NCI-H1694 (cell line): ENCODE results near the gene TMTC2.
"Not testable (repeated sequence)": the region's sequence is repeated elsewhere in the genome, so short reads cannot be mapped to it uniquely, and the experiment has no call there.

Experiments
- DNase-seq: peaks from one replicate; lab custom pipeline; 2025; lab: John Stamatoyannopoulos, UW

The TMTC2 gene

DNA sequence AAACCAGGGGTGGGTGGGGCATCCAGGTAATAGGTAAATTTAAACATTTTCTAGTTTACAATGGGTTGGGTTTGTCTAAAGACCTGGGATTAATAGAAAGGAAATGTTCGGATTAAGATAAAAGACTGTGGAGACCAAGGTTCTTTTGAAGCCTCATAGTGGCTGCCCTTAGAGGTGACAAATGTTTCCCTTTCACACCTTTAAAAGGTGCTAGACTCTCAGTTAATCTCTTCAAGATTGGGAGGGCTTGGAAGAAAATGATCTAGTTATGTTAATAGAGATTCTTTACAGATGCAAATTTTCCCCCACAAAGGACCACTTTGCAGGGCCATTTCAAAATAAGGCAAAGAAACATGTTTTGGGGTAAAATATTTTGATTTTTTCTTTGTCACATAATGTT is 39.0 kb downstream of the TMTC2 start:
- DNase-seq = no peak

DNA sequence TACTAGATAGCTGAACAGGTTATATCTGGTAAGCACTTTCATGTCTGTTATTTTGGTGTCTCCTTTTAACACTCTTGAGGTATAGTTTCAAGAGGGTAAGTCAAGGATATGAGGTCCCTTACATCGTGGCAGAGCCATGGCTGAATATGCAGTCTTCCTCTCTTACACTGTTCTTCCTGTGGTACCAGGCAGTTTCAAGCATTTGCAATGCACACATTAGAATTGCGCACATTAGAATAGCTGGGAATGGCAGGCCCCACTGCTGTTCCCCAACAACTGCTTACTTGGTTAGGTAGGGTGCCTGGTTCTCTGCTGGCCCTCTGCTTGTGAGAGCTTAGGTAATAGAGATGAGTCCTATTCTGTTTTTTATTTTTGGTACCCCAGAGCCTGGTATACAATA is 41.2 kb downstream of the TMTC2 start:
- no peak for DNase-seq

DNA sequence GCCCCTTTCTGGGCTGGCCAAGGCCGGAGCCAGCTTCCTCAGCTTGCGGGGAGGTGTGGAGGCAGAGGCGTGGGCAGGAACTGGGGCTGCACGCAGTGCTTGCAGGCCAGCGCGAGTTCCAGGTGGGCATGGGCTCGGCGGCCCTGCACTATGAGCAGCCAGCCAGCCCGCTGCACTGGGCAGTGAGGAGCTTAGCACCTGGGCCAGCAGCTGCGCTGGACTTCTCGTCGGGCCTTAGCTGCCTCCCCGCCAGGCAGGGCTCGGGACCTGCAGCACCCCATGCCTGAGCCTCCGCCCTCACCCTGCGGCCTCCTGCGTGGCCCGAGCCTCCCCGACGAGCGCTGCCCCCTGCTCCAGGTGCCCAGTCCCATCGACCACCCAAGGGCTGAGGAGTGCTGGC is 42.0 kb downstream of the TMTC2 start:
- DNase-seq = no peak

DNA sequence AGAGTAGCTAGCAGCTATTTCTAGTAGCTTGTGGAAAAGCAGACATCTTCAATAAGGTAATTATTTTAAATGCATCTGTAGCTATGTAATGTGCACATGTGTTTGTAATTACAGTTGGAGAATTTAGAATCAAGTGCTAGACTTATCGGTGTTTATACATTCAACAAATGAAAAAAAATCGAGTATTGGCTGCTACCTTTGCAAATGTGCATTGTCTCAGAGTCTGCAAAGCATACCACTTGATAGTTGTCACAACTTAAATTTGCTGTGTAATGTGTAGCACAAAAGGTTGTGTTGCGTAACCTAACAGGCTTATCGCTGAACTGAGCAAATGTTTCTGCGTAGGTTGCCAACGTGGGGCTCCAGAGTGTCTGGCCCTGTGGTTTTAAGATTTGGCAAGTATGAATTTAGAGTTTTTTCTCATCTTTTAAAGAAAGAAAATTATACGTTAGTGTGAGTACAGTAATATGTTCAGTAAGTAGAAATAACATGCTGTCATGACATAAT is 44.3 kb downstream of the TMTC2 start:
- DNase-seq = no peak

DNA sequence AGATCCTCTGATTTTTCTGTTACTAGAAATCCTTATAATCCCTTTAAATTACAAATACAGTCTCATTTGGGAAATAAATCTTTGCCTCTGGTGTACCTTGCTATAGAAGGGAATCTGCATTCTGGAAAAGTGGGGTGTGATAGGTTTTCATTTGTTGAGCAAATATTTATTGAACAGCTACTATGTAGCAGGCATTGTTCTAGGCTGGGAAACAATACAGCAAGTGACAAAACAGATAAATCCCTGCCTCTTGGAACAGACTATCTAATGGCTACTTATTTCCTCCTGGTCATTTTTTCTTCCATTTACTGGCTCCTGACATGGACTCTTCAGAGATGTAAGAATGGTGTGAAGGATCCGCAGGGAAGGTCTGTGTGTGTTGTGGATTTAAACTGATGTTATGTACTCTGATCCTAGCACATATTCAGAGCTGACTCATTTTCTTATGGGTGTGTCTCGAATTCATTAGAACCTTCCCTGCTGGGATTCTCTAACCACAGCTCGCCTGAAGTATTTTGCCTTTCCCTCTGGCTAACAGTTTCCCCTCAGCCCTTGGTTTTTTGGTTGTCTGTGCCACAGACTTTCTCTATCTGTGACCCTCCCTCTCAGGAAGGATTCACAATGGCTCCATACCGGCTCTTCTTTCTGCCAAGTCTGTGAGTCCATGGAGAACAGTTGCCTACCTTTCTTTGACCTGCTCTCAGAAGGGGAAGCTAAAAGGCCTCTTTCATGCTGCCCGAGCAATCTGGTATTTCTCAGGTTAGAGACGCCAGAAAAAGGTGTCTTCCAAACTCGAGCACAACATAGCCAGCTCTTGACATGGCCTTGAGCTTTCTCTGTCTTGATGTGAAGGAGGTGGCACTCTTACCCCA is 53.7 kb downstream of the TMTC2 start:
- DNase-seq = no peak

DNA sequence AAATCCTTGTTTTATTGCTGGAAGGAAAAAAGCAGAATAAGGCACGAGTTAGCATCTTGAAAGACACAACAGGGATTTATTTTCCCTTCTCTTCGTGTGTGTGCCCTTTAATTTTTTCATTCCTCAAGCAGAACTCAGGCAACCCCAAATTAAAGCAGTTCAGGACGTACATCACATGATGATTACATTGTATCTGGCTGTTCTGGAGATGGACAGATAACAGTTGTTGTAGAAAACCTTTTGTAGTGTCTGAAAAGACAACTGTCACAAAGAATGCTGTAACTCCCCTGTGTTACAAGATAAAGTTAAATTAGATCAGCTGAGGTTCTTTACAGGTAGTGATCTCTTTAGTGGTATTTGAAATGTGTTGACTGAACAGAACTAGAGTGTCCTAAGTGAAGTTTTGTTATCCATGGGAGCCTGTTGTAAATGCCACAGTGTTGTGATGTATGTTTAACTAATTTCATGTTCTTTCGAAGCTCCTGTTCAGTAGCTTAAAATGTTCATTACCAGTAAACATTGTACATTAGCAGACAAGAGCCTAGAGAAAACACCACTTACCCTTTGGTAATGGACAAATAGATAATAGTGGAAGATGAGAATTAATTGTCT is 58.5 kb downstream of the TMTC2 start:
- DNase-seq = no peak

DNA sequence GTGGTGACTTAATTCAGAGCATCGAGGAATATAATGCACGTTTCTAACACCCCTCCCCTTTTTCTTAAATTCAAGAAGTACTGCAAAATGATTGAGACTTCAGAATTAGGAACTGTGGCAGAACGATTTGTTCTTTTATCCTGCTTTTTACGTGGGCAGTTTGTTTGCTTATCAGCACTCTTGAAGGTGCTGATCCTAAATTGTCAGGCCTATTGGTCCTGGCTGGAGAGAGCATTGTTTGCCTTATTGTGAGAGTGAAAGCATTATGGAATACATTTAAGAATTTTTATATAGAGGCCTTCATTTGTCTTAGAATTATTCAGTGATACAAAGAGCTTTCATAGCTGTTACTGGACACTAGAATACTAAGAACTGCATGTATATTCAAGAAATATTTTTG is 59.1 kb downstream of the TMTC2 start:
- DNase-seq = no peak

DNA sequence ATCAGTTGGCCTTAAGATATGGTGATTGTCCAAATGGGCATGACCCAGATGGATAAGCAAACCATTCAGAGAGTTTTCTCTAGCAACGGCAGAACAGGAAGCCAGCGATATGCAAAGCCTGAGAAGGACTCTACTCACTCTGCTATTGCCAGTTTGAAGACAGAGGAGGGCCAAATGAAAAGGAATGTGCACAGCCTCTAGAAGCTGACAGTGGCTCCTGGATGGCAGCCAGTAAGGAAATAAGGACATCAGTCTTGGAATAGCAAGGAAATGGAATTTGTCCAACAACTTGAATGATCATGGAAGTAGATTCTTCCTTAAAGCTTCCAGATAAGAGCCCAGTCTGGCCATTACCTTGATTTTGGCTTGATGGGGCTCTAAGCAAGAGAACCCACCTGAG is 60.0 kb downstream of the TMTC2 start:
- no peak for DNase-seq

DNA sequence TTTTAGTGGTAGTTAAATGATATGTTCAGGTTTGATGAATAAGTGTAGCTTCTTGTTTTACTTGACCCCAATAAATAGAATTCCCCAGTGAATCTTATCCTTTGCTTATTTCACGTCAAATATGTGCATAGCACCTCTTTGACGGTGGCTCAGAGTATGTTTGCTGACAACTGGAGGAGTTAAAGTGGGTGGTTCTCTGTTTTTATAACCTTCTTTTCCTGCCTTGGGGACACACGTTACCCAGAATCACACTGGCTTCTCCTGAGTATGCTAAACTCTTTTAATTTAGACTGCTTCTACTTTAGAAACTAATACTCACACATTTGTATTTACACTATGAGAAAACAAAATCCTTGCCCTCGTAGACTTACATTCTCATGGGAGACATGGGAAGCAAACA is 62.3 kb downstream of the TMTC2 start:
- DNase-seq = no peak

DNA sequence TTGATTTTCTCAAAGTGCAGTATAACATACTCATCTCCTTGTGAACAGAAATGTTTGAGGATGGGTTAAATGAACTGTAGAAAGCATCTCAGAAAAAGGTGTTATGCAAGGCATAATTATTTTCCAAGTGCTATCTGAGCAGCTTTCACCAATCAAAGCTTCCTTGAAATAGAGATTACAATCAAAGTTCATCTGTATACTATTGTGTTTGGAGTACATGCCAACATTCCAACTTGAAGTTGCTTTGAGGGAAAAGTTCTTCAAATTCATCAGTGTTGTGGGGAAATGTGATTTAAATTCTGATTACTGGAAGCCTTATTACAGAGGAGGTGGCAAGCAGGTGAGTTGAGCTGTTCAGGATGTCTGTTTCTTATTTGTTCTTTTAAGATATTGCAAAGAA is 68.2 kb downstream of the TMTC2 start:
- no peak for DNase-seq

DNA sequence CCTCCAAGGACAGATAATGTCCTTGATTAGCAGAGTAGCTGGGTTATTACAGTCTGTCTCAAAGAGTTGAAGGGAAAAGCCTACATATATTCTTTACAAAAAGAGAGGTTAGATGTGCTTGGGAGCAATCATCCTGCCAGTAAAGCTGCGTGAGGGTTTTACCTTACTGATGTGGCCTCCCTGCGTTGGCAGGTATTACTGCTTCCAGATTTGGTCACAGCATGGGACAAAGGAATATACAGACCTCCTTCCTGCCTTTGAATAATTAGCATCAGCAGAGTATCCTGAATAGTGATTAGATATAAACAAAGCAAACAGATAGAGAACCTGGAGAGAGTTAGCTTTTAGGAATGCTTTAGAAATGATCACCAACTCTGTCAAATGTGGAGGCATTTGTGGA is 69.6 kb downstream of the TMTC2 start:
- no peak for DNase-seq

DNA sequence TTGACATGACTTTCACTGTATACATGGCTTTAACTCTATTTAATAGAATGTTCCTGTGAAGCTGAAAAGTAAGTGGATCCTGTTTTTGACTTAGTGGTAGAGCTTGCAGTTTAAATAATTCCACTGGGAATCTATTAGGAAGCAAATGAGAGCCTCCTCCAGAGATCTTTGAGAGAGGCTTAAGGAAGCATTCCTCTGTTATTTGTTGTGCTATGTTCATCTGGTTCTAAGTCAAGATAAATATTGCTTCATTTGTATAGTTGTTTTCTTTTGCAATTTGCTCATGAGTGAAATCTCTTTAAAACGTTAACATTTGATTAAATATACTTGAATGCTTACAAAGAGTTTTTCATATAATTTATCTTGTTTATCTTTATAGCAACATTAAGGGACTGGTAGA is 70.4 kb downstream of the TMTC2 start:
- no peak for DNase-seq

DNA sequence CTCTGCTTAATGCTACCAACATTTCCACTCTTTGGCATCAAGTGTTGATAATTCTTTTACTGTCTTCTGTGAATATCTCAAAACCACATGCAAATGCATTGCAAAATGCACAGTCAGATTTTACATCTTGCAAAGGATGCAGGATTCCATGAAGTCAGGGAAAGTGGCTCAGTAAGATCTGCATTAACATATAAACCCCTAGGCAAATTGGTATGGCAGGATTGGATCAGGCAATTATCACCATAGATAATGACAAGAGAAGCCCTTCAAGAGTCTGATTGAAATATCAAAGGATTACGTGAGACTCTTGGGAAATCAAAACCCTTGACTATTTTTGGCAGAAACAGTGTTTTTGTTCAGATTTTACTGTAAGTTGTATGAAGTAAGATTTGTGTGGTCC is 71.0 kb downstream of the TMTC2 start:
- no peak for DNase-seq

DNA sequence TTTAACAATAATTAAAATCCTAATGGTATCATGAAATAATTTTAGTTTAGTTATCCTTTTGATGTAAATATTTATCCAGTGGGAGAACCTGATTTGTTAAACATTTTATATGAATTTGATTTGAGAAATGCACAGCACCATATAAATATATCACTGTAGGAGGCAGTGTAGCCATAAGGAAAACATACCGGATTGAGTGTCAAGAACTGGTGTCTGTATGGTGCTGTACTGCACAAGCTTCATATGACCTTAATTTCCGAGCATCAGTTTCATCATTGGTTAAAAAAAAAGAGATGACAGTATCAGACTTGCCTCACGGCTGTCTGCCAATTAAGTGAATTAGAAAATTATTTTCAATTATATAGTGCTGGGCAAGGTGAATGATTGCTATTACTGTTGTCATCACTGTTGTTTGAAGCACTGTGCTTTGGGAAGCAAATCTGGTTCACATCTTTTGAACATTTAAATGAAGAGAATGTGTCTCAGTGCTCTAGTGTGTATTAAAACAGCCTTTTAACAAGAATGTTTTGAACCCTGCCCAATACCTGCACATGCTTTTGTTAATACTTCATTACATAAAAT is 72.1 kb downstream of the TMTC2 start:
- DNase-seq = peak; percentile 62

DNA sequence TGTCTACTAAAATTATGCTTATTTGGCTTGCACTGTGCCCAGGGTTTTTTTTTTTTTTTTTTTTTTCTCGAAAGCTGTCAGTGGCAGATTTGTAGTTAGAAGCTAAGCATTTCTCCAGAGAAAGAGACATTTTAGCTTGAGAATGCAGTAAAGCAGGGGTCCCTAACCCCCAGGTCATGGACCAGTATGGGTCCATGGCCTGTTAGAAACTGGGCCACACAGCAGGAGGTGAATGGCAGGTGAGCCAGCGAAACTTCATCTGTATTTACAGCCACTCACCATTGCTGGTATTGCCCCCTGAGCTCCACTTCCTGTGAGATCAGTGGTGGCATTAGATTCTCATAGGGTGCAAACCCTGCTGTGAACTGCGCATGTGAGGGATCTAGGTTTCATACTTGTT is 73.7 kb downstream of the TMTC2 start:
- DNase-seq = no peak

DNA sequence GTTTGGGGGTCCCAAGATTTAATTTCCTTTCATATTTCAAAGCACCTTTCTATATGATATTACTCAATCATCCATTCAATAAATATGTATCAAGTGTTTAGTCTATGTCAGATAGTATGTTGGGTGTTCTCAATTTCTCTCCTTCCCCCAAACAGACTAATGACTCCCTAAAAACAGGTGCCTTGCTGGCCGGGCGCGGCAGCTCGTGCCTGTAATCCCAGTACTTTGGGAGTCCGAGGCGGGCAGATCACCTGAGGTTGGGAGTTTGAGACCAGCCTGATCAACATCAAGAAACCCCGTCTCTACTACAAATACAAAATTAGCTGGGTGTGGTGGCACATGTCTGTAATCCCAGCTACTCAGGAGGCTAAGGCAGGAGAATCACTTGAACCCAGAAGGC is 78.5 kb downstream of the TMTC2 start:
- DNase-seq = not testable (repeated sequence)

DNA sequence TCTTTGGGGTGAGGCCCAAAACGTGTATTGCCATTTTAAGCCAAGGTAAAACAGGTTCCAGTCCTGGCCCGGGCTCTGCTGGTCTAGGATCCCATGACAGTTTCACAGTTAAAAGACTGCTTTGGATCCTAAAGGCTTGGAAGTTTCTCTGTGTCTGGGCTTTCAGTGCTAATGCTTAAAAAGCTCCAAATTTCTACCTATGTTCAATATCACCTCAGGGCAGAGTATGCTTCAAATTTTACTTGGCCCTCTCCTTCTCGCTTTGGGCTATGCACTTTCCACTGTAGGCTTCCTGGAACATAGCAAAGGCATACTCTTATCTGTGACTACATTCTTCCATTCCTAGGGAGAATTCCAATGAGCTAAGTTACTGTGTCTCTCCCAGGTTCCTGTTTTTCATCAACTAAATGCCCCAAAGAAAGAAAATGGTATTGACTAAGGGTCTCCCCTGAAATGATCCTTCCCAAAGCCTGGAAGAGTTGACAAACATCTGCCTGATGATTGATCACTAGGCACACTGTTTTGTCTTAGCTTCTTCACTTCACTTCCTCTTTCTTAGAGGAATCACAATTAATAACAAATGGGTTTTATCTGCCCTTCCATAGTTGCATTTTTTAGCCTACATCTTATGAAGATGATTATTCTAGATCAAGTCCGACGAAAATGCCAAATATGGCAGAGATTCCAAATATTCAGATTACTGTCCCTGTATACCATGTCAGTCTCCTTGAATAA is 79.4 kb downstream of the TMTC2 start:
- DNase-seq = no peak

DNA sequence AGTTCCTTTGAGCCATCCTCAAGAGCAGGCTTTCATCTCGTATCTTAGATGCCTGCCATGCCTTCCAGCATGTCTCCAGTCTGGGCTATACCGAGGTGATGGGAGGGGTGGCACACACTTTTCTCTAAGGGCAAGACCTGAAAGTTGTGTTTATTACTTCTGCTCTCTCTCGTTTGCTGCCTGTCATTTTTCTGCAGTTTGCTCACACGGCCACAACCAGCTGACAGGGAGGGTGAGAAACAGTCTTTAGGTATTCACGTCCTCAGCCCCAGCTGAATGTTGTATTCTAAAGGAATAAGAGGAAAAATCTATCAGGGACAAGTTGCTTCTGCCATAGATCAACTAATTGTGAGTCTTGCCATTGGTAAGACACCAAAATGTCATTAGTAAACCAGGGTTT is 88.0 kb downstream of the TMTC2 start:
- no peak for DNase-seq

DNA sequence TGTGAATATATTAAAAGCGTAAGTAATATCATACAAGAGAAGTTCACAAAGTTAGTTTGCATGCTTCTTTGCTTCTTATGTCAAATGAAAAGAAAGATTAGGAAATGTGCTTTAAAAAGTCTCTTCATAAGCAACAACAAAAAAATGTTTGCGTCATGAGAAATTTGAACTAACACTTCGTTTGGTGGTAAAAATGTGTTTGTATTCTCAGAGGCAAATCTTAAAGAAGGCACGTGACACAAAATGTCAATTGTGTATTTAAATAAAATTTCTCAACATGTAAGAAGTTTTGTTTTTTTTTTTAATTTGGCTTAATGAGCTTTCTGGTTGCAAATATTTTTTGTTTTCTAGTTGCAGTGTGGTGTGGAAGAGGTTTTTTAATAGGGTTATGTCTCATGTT is 93.8 kb downstream of the TMTC2 start:
- no peak for DNase-seq

DNA sequence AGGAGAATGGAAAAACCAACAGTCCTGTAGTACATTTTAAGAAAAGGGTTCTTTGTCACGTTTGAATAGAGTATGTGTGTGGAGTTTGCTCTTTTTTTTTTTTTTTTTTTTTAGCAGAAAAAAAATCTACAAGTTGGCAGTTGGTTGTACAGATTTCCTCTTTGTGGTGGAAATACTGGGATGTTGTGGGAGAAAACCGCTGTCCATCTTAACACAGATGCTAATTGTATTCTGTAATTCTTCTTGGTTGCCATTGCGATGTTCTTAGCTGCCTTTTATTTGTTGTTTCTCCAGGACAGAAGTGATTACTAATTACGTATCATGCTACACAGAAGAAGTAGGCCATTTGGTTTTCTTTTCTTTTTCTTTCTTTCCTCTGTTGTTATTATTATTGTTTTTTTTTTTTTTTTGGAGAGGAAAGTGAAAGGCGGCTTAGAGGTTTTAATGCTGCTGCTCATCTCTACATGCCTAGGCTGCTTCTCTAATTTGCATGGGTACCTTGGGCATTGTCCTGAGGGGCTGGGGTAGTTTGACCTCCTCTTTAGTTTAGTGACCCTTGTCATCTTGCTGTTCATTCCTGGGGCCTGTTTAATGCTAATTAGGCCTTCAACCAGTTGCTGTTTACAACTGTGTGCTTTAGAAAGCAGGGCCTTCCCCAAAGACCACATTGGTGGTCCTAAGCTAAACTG is 94.7 kb downstream of the TMTC2 start:
- no peak for DNase-seq

DNA sequence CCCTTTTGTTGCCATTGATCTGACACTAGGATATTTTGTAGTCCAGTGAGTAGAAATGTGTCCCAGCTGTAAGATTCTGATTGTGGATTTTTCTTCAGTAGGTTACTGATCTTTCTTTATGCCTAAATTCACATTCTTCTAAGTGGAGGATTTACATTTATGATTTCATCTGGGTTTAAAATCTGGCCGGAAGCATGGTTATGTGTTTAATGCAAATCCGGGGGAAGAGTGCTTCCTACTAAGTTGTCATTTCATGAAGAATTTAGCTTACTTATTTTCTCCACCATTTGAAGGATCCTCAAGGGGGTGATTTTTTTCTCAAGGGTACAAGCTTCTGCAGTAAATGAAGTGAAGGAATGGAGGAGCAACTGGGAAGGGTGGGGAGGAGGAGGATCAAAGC is 96.7 kb downstream of the TMTC2 start:
- no peak for DNase-seq

DNA sequence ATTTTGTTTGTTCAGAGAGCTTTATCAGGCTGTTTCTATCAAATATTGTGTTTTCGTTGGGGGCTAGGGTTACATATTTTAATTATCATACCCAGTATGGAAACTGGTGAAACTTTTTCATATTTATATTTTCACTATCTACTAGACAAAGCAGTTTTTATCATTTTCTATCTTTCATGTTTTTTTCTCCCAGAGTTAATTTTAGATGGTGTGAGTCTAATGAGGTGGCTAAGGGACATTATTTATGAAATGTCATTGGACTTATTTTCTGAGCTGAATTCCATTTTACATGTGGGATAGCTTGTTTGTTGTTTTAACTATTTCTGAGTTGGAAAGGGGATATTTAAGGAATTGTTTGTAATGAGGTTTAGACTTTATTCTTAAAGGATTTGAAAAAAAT is 100.3 kb downstream of the TMTC2 start:
- no peak for DNase-seq
